ENCODE data around the gene TEF.

- TF ChIP-seq, protein P1, sequence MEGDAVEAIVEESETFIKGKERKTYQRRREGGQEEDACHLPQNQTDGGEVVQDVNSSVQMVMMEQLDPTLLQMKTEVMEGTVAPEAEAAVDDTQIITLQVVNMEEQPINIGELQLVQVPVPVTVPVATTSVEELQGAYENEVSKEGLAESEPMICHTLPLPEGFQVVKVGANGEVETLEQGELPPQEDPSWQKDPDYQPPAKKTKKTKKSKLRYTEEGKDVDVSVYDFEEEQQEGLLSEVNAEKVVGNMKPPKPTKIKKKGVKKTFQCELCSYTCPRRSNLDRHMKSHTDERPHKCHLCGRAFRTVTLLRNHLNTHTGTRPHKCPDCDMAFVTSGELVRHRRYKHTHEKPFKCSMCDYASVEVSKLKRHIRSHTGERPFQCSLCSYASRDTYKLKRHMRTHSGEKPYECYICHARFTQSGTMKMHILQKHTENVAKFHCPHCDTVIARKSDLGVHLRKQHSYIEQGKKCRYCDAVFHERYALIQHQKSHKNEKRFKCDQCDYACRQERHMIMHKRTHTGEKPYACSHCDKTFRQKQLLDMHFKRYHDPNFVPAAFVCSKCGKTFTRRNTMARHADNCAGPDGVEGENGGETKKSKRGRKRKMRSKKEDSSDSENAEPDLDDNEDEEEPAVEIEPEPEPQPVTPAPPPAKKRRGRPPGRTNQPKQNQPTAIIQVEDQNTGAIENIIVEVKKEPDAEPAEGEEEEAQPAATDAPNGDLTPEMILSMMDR (conservative IDR thresholded peaks at IDR 0.05; ENCODE audit: low read length) = no peak
- no peak for TF ChIP-seq EZH2phosphoT487 (IDR thresholded peaks at IDR 0.05; ENCODE audit: borderline replicate concordance, low read depth, low read length)
These were observed 33.8 kb downstream of the TEF start for GRCh38 chr22:41415554-41415953.
